ENCODE measurements around the gene PCDH9. TPM values are rescaled to one million over a fixed set of nuclear protein-coding genes. Genes with fewer than 3 reads are reported as not detected.

Gene PCDH9
- total and polyA plus RNA-seq, 2 of the 4 experiments (the other 2 are of a cell fraction) = 2.2 to 10.2 TPM

DNA sequence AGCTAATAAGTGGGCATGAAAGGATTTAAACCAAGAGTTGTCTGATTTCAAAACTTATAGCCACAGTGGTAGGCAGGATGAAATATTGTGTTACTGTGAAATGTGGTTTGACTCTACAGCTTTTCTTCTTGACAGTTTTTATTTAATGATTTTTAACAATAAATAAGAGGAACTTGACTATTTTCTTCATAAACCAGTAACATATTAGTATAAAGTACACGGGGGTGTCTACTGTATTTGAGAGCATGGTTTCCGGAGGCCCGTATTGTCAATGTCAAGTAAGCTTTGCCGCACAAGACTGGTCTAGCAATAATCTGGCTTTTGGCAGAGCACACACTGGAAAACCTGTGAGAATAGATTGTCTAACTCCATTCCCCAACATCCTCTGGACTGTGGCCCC is 894.5 kb downstream of the PCDH9 start:
- Histone ChIP-seq H3K18ac (ENCODE audit: low read depth, low read length) (no peak overlapping the region), H3K27me3 (ENCODE audit: control insufficient read depth, insufficient read depth, low read length) (no peaks in the 10 kb centered on the region), H2AK9ac (replicated peaks; ENCODE audit: low read depth, low read length, poor library complexity) (no peak overlapping the region), H3K4me3 (ENCODE audit: insufficient read depth, low read depth, low read length) (no peak overlapping the region), H3K14ac (replicated peaks; ENCODE audit: low read depth, low read length) (no peak overlapping the region), H3K23ac (ENCODE audit: low read depth, low read length) (no peak overlapping the region), H2AK5ac (ENCODE audit: low read depth, low read length) (no peak overlapping the region), H3K9me3 (ENCODE audit: control insufficient read depth, insufficient read depth, low read length) (no peaks in the 10 kb centered on the region), H3K56ac (ENCODE audit: extremely low read depth, insufficient read depth, low read length) (no peak overlapping the region), H4K20me1 (ENCODE audit: insufficient read depth, low read length) (no peaks in the 10 kb centered on the region), H3K4me1 (ENCODE audit: control insufficient read depth, insufficient read depth, low read length) (no peaks in the 10 kb centered on the region), H2BK20ac (ENCODE audit: low read depth, low read length) (no peak overlapping the region), H3K4me2 (ENCODE audit: low read depth, low read length) (no peak overlapping the region), H4K91ac (ENCODE audit: insufficient read depth, low read depth, low read length) (no peak overlapping the region), H3K9me1 (ENCODE audit: insufficient read depth, low read length) (no peaks in the 10 kb centered on the region), H4K8ac (ENCODE audit: low read depth in 2 of 2, low read length in 2 of 2) (no peak overlapping the region), H2BK5ac (ENCODE audit: low read depth, low read length, poor library complexity, severe bottlenecking) (no peak overlapping the region), H3K4ac (ENCODE audit: low read depth, low read length) (no peak overlapping the region), H2BK120ac (ENCODE audit: low read depth, low read length) (no peak overlapping the region), H2BK15ac (ENCODE audit: low read depth, low read length) (no peak overlapping the region), H3K27ac (ENCODE audit: insufficient read depth, low read length) (no peak overlapping the region), H4K5ac (ENCODE audit: low read depth, low read length) (no peak overlapping the region), H3K36me3 (ENCODE audit: control insufficient read depth, insufficient read depth, low read length) (no peaks in the 10 kb centered on the region), H3K9ac (ENCODE audit: low read depth, low read length) (no peak overlapping the region), H2AFZ (replicated peaks; ENCODE audit: low read length, poor library complexity) (no peak overlapping the region), H3K79me1 (ENCODE audit: low read depth in 1 of 2, low read length in 2 of 2) (no peaks in the 10 kb centered on the region)
- dilution Hi-C loops (cut with HindIII; ENCODE audit: low sequenced_read_pairs, unreplicated experiment) = no loop called here
- WGBS, 2 experiments (ENCODE audit: extremely low coverage in 2 of 2, insufficient read length in 1 of 2) = no CpG with 5 or more reads among the region's 4 CpGs
- ChIA-PET POLR2A (ENCODE audit: unreplicated experiment) (no interaction called here), CTCF (no interaction called here)
- BruUV-seq (replicated peaks) = no TSS peak
- intact Hi-C loops (cut with micrococcal nuclease) = no loop called here
- no peak for ATAC-seq (ENCODE audit: low read depth)
- DNase-seq = no peak
- TF ChIP-seq MXI1 (IDR thresholded peaks at IDR 0.05; ENCODE audit: borderline replicate concordance, low read depth, low read length) (no peak), RCOR1 (IDR thresholded peaks at IDR 0.05; ENCODE audit: insufficient replicate concordance, low read length) (no peak), CTCF (conservative IDR thresholded peaks at IDR 0.05; ENCODE audit: low read depth, low read length) (no peak), MAFK (IDR thresholded peaks at IDR 0.05; ENCODE audit: low read depth, low read length) (no peak), MAZ (IDR thresholded peaks at IDR 0.05; ENCODE audit: borderline replicate concordance, low read depth, low read length) (no peak), BHLHE40 (IDR thresholded peaks at IDR 0.05; ENCODE audit: low read depth, low read length) (no peak), USF2 (IDR thresholded peaks at IDR 0.05; ENCODE audit: low read depth, low read length) (no peak), RAD21 (IDR thresholded peaks at IDR 0.05; ENCODE audit: low read length) (no peak), FOS (IDR thresholded peaks at IDR 0.05; ENCODE audit: low read depth, low read length) (no peak), RFX5 (IDR thresholded peaks at IDR 0.05; ENCODE audit: low read depth, low read length) (no peak)
- in situ Hi-C loops (cut with MboI; ENCODE audit: low sequenced_read_pairs) = no loop called here

All from IMR-90 (cell line).